Activated CD8-positive, alpha-beta T cell treated with anti-CD3 and anti-CD28 coated beads for 36 hours (primary cell): ENCODE data around the gene RNF121. TPM values are rescaled to one million over a fixed set of nuclear protein-coding genes. Genes with fewer than 3 reads are reported as not detected.

Experiments used
- ATAC-seq: fragments of 200-7000 bp; cut with Tn5 transposase; one replicate; pipeline ENCODE4 v1.10.0; 2021; ENCODE audit warnings: mild to moderate bottlenecking, moderate library complexity
- CTCF ChIA-PET: fragments of 350-600 bp; sonication (Branson Sonifier 250); formaldehyde crosslinking; loops from one replicate; lab custom pipeline; 2021; ENCODE audit warnings: antibody characterized with exemption; lab: Charles Lee
- POLR2A ChIA-PET: fragments of 350-600 bp; sonication (Branson Sonifier 250); formaldehyde crosslinking; loops from one replicate; lab custom pipeline; 2021; ENCODE audit warnings: antibody characterized with exemption; lab: Charles Lee
- DNase-seq: peaks from one replicate; pipeline ENCODE4 v3.0.0-alpha.2; 2020
- H3K27ac Mint-ChIP-seq: one replicate; pipeline ENCODE4 v1.8.0; 2021; ENCODE audit warnings: mild to moderate bottlenecking, mixed read lengths
- H3K27me3 Mint-ChIP-seq: one replicate; pipeline ENCODE4 v1.8.0; 2021; ENCODE audit warnings: mixed read lengths
- H3K36me3 Mint-ChIP-seq: one replicate; pipeline ENCODE4 v1.8.0; 2021; ENCODE audit warnings: low read depth, mixed read lengths
- H3K4me1 Mint-ChIP-seq: one replicate; pipeline ENCODE4 v1.8.0; 2021; ENCODE audit warnings: low read depth, mixed read lengths
- H3K4me3 Mint-ChIP-seq: one replicate; pipeline ENCODE4 v1.8.0; 2021; ENCODE audit warnings: mild to moderate bottlenecking, moderate library complexity, mixed read lengths
- H3K9me3 Mint-ChIP-seq: one replicate; pipeline ENCODE4 v1.8.0; 2021; ENCODE audit warnings: mixed read lengths
- CTCF ChIP-seq: fragments of 200-600 bp; IDR thresholded peaks from one replicate; pipeline ENCODE4 v1.8.0; 2022; ENCODE audit warnings: antibody characterized with exemption, mild to moderate bottlenecking
- intact Hi-C: fragments of 100-400 bp; cut with micrococcal nuclease; formaldehyde crosslinking; loops from one replicate; pipeline ENCODE4 v1.10.0; 2022
- total RNA-seq, 2 experiments: library from RNA; stranded (reverse); gene quantifications; one replicate each; pipeline ENCODE4 v1.2.3, GENCODE V29; 2021

Gene RNF121
- total RNA-seq, 2 experiments from 2014 or later = 23.7 to 28.1 TPM

GRCh38 chr11:71976551-71976950, 47.7 kb downstream of the RNF121 start:
- H3K27ac Mint-ChIP-seq = peak overlapping the region; percentile 5
- TF ChIP-seq CTCF = no peak
- no peak overlapping the region for H3K4me3 Mint-ChIP-seq
- ATAC-seq (no peak), DNase-seq (no peak)
- POLR2A ChIA-PET = interaction anchor here (1.3 kb wide), 1 partner anchor 49 kb away, joined by 6 read pairs; the partner anchor contains the start of gene XNDC1N
- no peaks in the 10 kb centered on the region for H3K4me1 Mint-ChIP-seq
- H3K27me3 Mint-ChIP-seq = no peaks in the 10 kb centered on the region
- intact Hi-C loops = no loop called here
- no peaks in the 10 kb centered on the region for H3K9me3 Mint-ChIP-seq
- H3K36me3 Mint-ChIP-seq = peaks cover 3% of the 10 kb centered on the region
- CTCF ChIA-PET = interaction anchor here (0.7 to 3.2 kb wide), 23 partner anchors 10 to 454 kb away, joined by 3 to 25 read pairs (median 9); partner anchors contain the start of genes ANAPC15 and IL18BP

- Mint-ChIP-seq H3K9me3 (no peaks in the 10 kb centered on the region), H3K4me1 (no peaks in the 10 kb centered on the region), H3K27me3 (no peaks in the 10 kb centered on the region), H3K36me3 (peaks cover 5% of the 10 kb centered on the region), H3K27ac (no peak overlapping the region), H3K4me3 (no peak overlapping the region)
- POLR2A ChIA-PET = interaction anchor here (0.7 to 1.3 kb wide), 2 partner anchors 49 to 168 kb away, joined by 3 to 6 read pairs; partner anchors contain the start of gene XNDC1N
- CTCF ChIA-PET = interaction anchor here (0.6 to 3.2 kb wide), 35 partner anchors 9 to 454 kb away, joined by 3 to 25 read pairs (median 6); partner anchors contain the start of genes ANAPC15 and IL18BP
- intact Hi-C loops = no loop called here
- ATAC-seq (no peak), DNase-seq (no peak)
- no peak for TF ChIP-seq CTCF
Measured at GRCh38 chr11:71977090-71977489, 48.2 kb downstream of the RNF121 start.

- Mint-ChIP-seq H3K27ac (no peak overlapping the region), H3K36me3 (peaks cover 5% of the 10 kb centered on the region), H3K4me1 (no peaks in the 10 kb centered on the region), H3K4me3 (no peak overlapping the region), H3K27me3 (no peaks in the 10 kb centered on the region), H3K9me3 (no peaks in the 10 kb centered on the region)
- peak; percentile 65 for ATAC-seq
- POLR2A ChIA-PET = interaction anchor here (0.7 kb wide), 1 partner anchor 167 kb away, joined by 3 read pairs; no protein-coding TSS in a partner anchor
- DNase-seq = peak; percentile 72
- intact Hi-C loops = no loop called here
- CTCF ChIA-PET = interaction anchor here (0.6 to 3.2 kb wide), 40 partner anchors 9 to 453 kb away, joined by 3 to 25 read pairs (median 5); partner anchors contain the start of genes ANAPC15 and IL18BP
- peak; percentile 65 for TF ChIP-seq CTCF
Measured at GRCh38 chr11:71977743-71978418, 49.0 kb downstream of the RNF121 start.

GRCh38 chr11:71979094-71979493, 50.2 kb downstream of the RNF121 start:
- no peak for TF ChIP-seq CTCF
- Mint-ChIP-seq H3K27me3 (no peaks in the 10 kb centered on the region), H3K9me3 (no peaks in the 10 kb centered on the region), H3K4me1 (no peaks in the 10 kb centered on the region), H3K4me3 (no peak overlapping the region), H3K36me3 (peaks cover 5% of the 10 kb centered on the region), H3K27ac (no peak overlapping the region)
- ChIA-PET POLR2A (no interaction called here), CTCF (interaction anchor here (1.1 to 3.2 kb wide), 12 partner anchors 16 to 347 kb away, joined by 3 to 19 read pairs (median 8); partner anchors contain the start of gene IL18BP)
- DNase-seq (no peak), ATAC-seq (no peak)
- intact Hi-C loops = no loop called here

- CTCF ChIA-PET = interaction anchor here (1.2 to 3.1 kb wide), 5 partner anchors 19 to 164 kb away, joined by 3 to 18 read pairs (median 10); partner anchors contain the start of gene IL18BP
- no peaks in the 10 kb centered on the region for H3K9me3 Mint-ChIP-seq
- no peak for TF ChIP-seq CTCF
- H3K4me1 Mint-ChIP-seq = no peaks in the 10 kb centered on the region
- H3K36me3 Mint-ChIP-seq = peaks cover 5% of the 10 kb centered on the region
- DNase-seq = no peak
- intact Hi-C loops = no loop called here
- H3K27me3 Mint-ChIP-seq = no peaks in the 10 kb centered on the region
- POLR2A ChIA-PET = no interaction called here
- ATAC-seq = no peak
- no peak overlapping the region for H3K27ac Mint-ChIP-seq
- no peak overlapping the region for H3K4me3 Mint-ChIP-seq
Measured at GRCh38 chr11:71979602-71980001, 50.8 kb downstream of the RNF121 start.
